HCT116 (cell line): Measurements from ENCODE around the gene CAMK2G. TPM values are rescaled to one million over a fixed set of nuclear protein-coding genes. Genes with fewer than 3 reads are reported as not detected.

Experiments used
- ATAC-seq: fragments of 200-7000 bp; cut with Tn5 transposase; 2 replicates; pipeline ENCODE4 v1.9.1; 2020; ENCODE audit warnings: mild to moderate bottlenecking, moderate library complexity
- BruUV-seq: library from RNA; stranded (reverse); fragments of 400-500 nt; replicated peaks from 2 replicates; lab custom pipeline; 2021; lab: Mats Ljungman, UMichigan
- CTCF ChIA-PET: fragments of 300-600 bp; sonication (Branson Sonifier 250); formaldehyde crosslinking; loops from one replicate; lab custom pipeline; 2021; ENCODE audit warnings: antibody characterized with exemption; lab: Charles Lee
- POLR2A ChIA-PET: fragments of 300-600, 350-600 bp; sonication (Branson Sonifier 250); formaldehyde crosslinking; loops from one replicate; lab custom pipeline; 2021; ENCODE audit warnings: antibody characterized with exemption; lab: Charles Lee
- RAD21 ChIA-PET, 2 experiments: fragments of 300-600 bp; sonication (Branson Sonifier 250); formaldehyde crosslinking; loops; one replicate each; lab custom pipeline; 2023; ENCODE audit warnings: low total read pairs in 2 of 2; ENCODE audit not compliant: uncharacterized antibody in 2 of 2, unreplicated experiment in 2 of 2, low non-redundant PET in 1 of 2; lab: Charles Lee
- DNase-seq: peaks from one replicate; pipeline ENCODE4 v3.0.0-alpha.2; 2010; ENCODE audit warnings: low read depth, low spot score
- H2AFZ ChIP-seq: fragments of 200-600 bp; shearing (Covaris generic), sonication (generic); 2 replicates; pipeline ENCODE4 v1.6.1; 2017; ENCODE audit warnings: low read depth, mixed run types, mixed read lengths, antibody characterized with exemption, low read length; ENCODE audit not compliant: poor library complexity, severe bottlenecking
- H3K27ac ChIP-seq: 2 replicates; pipeline ENCODE4 v1.5.1; 2012; ENCODE audit warnings: low read depth, low read length
- H3K27me3 ChIP-seq: fragments of 200-600 bp; sonication (generic); 2 replicates; pipeline ENCODE4 v1.6.1; 2016; ENCODE audit warnings: mixed run types, low read length, mixed read lengths; ENCODE audit not compliant: insufficient read depth
- H3K36me3 ChIP-seq, 2 experiments: fragments of 200-500 bp in 1 of 2; fragments of 200-600 bp in 1 of 2; sonication (Bioruptor generic) in 1 of 2; sonication (generic) in 1 of 2; 2 replicates each; pipeline versions ENCODE4 v1.5.1 to v1.6.1; 2014 to 2016; ENCODE audit warnings: low read length in 2 of 2, inconsistent platforms in 1 of 2, mixed read lengths in 1 of 2, mixed run types in 1 of 2; ENCODE audit not compliant: insufficient read depth in 2 of 2, control insufficient read depth in 1 of 2
- H3K4me1 ChIP-seq, 2 experiments: fragments of 200-600 bp in 1 of 2; sonication (generic) in 1 of 2; 2 replicates each; pipeline versions ENCODE4 v1.5.1 to v1.6.1; 2012 to 2017; ENCODE audit warnings: low read length in 2 of 2, inconsistent platforms in 1 of 2, mild to moderate bottlenecking in 1 of 2, mixed read lengths in 1 of 2, mixed run types in 1 of 2, moderate library complexity in 1 of 2; ENCODE audit not compliant: insufficient read depth in 2 of 2, control insufficient read depth in 1 of 2
- H3K4me2 ChIP-seq: fragments of 200-600 bp; sonication (generic); 2 replicates; pipeline ENCODE4 v1.6.1; 2017; ENCODE audit warnings: mixed run types, low read length, mixed read lengths
- H3K4me3 ChIP-seq, 2 experiments: fragments of 200-600 bp in 1 of 2; sonication (generic) in 1 of 2; replicated peaks in 1 of 2; 2 replicates each; pipeline ENCODE4 v1.5.1; 2011 to 2016; ENCODE audit warnings: low read length in 2 of 2, control low read depth in 1 of 2, low read depth in 1 of 2, mild to moderate bottlenecking in 1 of 2, mixed read lengths in 1 of 2, mixed run types in 1 of 2
- H3K79me2 ChIP-seq: fragments of 200-600 bp; sonication (generic); 2 replicates; pipeline ENCODE4 v1.6.1; 2017; ENCODE audit warnings: mild to moderate bottlenecking, mixed run types, low read length, moderate library complexity, mixed read lengths; ENCODE audit not compliant: insufficient read depth
- H3K9ac ChIP-seq: fragments of 200-600 bp; sonication (generic); 2 replicates; pipeline ENCODE4 v1.6.1; 2016; ENCODE audit warnings: low read length, mixed read lengths
- H3K9me2 ChIP-seq: fragments of 200-600 bp; sonication (generic), shearing (Covaris generic); 2 replicates; pipeline ENCODE4 v1.6.1; 2017; ENCODE audit warnings: mixed run types, mild to moderate bottlenecking, moderate library complexity; ENCODE audit not compliant: insufficient read depth
- H3K9me3 ChIP-seq, 2 experiments: fragments of 200-500 bp in 1 of 2; fragments of 200-600 bp in 1 of 2; sonication (Bioruptor generic) in 1 of 2; sonication (generic) in 1 of 2; 2 replicates each; pipeline ENCODE4 v1.6.1; 2014 to 2017; ENCODE audit warnings: low read length in 2 of 2, mixed read lengths in 2 of 2, inconsistent platforms in 1 of 2, low read depth in 1 of 2, mild to moderate bottlenecking in 1 of 2, mixed run types in 1 of 2, moderate library complexity in 1 of 2; ENCODE audit not compliant: control insufficient read depth in 1 of 2, insufficient read depth in 1 of 2
- H4K20me1 ChIP-seq: fragments of 200-600 bp; sonication (generic), shearing (Covaris generic); 2 replicates; pipeline ENCODE4 v1.6.1; 2017; ENCODE audit warnings: mixed run types, mild to moderate bottlenecking, moderate library complexity; ENCODE audit not compliant: insufficient read depth
- EZH2phosphoT487 ChIP-seq: fragments of 200-600 bp; IDR thresholded peaks from 2 replicates; pipeline ENCODE4 v1.6.1; 2018; ENCODE audit warnings: antibody characterized with exemption, borderline replicate concordance
- FOSL1 ChIP-seq: IDR thresholded peaks from 2 replicates; pipeline ENCODE4 v1.6.1; 2012; ENCODE audit warnings: low read depth
- TCF7L2 ChIP-seq: IDR thresholded peaks from 2 replicates; pipeline ENCODE4 v1.7.0; 2011; ENCODE audit warnings: borderline replicate concordance, inconsistent platforms; ENCODE audit not compliant: insufficient read depth, insufficient read length; ENCODE audit errors: extremely low read depth
- YY1 ChIP-seq: IDR thresholded peaks from 2 replicates; pipeline ENCODE4 v1.6.1; 2011; ENCODE audit warnings: low read length, low read depth, moderate library complexity, mild to moderate bottlenecking; ENCODE audit not compliant: insufficient replicate concordance; ENCODE audit errors: extremely low read depth
- ZFX ChIP-seq: fragments of 450-650 bp; IDR thresholded peaks from 2 replicates; pipeline ENCODE4 v1.6.1; 2017
- ZNF274 ChIP-seq: fragments of 200-500 bp; sonication (Bioruptor generic); IDR thresholded peaks from 2 replicates; pipeline ENCODE4 v1.6.1; 2014; ENCODE audit warnings: mild to moderate bottlenecking, low read depth, low read length, inconsistent platforms
- intact Hi-C: fragments of 100-400 bp; cut with micrococcal nuclease; formaldehyde crosslinking; loops from 2 replicates; pipeline ENCODE4 v1.10.0; 2022
- total RNA-seq: library from RNA; stranded (reverse); gene quantifications from one replicate; pipeline ENCODE4 v1.2.1, GENCODE V29; 2021; ENCODE audit not compliant: unreplicated experiment
- TF ChIP-seq, protein P1 (sequence below): IDR thresholded peaks from 2 replicates; pipeline ENCODE4 v1.6.1; 2012; ENCODE audit warnings: low read depth

CAMK2G gene
- total RNA-seq, 1 experiment from 2014 or later: 28.3 TPM

- TF ChIP-seq, protein P1, sequence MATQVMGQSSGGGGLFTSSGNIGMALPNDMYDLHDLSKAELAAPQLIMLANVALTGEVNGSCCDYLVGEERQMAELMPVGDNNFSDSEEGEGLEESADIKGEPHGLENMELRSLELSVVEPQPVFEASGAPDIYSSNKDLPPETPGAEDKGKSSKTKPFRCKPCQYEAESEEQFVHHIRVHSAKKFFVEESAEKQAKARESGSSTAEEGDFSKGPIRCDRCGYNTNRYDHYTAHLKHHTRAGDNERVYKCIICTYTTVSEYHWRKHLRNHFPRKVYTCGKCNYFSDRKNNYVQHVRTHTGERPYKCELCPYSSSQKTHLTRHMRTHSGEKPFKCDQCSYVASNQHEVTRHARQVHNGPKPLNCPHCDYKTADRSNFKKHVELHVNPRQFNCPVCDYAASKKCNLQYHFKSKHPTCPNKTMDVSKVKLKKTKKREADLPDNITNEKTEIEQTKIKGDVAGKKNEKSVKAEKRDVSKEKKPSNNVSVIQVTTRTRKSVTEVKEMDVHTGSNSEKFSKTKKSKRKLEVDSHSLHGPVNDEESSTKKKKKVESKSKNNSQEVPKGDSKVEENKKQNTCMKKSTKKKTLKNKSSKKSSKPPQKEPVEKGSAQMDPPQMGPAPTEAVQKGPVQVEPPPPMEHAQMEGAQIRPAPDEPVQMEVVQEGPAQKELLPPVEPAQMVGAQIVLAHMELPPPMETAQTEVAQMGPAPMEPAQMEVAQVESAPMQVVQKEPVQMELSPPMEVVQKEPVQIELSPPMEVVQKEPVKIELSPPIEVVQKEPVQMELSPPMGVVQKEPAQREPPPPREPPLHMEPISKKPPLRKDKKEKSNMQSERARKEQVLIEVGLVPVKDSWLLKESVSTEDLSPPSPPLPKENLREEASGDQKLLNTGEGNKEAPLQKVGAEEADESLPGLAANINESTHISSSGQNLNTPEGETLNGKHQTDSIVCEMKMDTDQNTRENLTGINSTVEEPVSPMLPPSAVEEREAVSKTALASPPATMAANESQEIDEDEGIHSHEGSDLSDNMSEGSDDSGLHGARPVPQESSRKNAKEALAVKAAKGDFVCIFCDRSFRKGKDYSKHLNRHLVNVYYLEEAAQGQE: no peak
- TF ChIP-seq ZNF274: no peak
- TF ChIP-seq YY1: no peak
- no peak for TF ChIP-seq FOSL1
- TF ChIP-seq TCF7L2: no peak
- no peak for TF ChIP-seq ZFX
- no peak for TF ChIP-seq EZH2phosphoT487
- Histone ChIP-seq H3K79me2 (no peaks in the 10 kb centered on the region; the same call in 1 of the 2 replicates), H4K20me1 (no peaks in the 10 kb centered on the region), H3K4me3 (no peak overlapping the region), H3K9ac (no peak overlapping the region), H3K9me3 (no peaks in the 10 kb centered on the region), H2AFZ (no peak overlapping the region), H3K27ac (no peak overlapping the region), H3K4me1 (no peaks in the 10 kb centered on the region), H3K27me3 (no peaks in the 10 kb centered on the region), H3K36me3 (peaks cover 21 to 42% of the 10 kb centered on the region in 2 experiments), H3K9me2 (no peaks in the 10 kb centered on the region), H3K4me2 (no peak overlapping the region)
- ATAC-seq: no peak
- CTCF ChIA-PET: no interaction called here
- RAD21 ChIA-PET: no interaction called here
- POLR2A ChIA-PET: no interaction called here
- BruUV-seq: no TSS peak
- intact Hi-C loops: no loop called here
- no peak for DNase-seq
Observed at GRCh38 chr10:73802276-73802991, 71.9 kb downstream of the CAMK2G start.
